Neural cell (in vitro differentiated cells): ENCODE measurements around the gene COL17A1. TPM values are rescaled to one million over a fixed set of nuclear protein-coding genes. Genes with fewer than 3 reads are reported as not detected.

Experiments used
- H2AFZ ChIP-seq: fragments of 200-600, 300-800 bp; sonication (generic), shearing (Covaris generic); 2 replicates; pipeline ENCODE4 v1.6.0; 2014; ENCODE audit warnings: low read depth, mild to moderate bottlenecking, antibody characterized with exemption, low read length, moderate library complexity
- H3F3A ChIP-seq: fragments of 200-600 bp; shearing (Covaris generic); 2 replicates; pipeline ENCODE4 v1.6.1; 2016; ENCODE audit warnings: mild to moderate bottlenecking, moderate library complexity, mixed read lengths, antibody characterized with exemption, low read length; ENCODE audit not compliant: insufficient read depth, poor library complexity, severe bottlenecking
- H3K27ac ChIP-seq: fragments of 200-600, 300-800 bp; sonication (generic), shearing (Covaris generic); 2 replicates; pipeline ENCODE4 v1.5.1; 2014; ENCODE audit warnings: mild to moderate bottlenecking, low read length, moderate library complexity
- H3K27me3 ChIP-seq: fragments of 300-800, 200-600 bp; sonication (generic), shearing (Covaris generic); 2 replicates; pipeline ENCODE4 v1.6.0; 2014; ENCODE audit warnings: mild to moderate bottlenecking, low read depth, low read length, moderate library complexity; ENCODE audit not compliant: insufficient read depth
- H3K36me3 ChIP-seq: fragments of 300-800, 200-600 bp; sonication (generic), shearing (Covaris generic); 2 replicates; pipeline ENCODE4 v1.5.1; 2014; ENCODE audit warnings: mild to moderate bottlenecking, antibody characterized with exemption, low read length, moderate library complexity; ENCODE audit not compliant: insufficient read depth
- H3K4me2 ChIP-seq: fragments of 300-800, 200-600 bp; sonication (generic), shearing (Covaris generic); 2 replicates; pipeline ENCODE4 v1.6.0; 2014; ENCODE audit warnings: mild to moderate bottlenecking, low read length
- H3K4me3 ChIP-seq: fragments of 300-800, 200-600 bp; sonication (generic), shearing (Covaris generic); 2 replicates; pipeline ENCODE4 v1.5.1; 2014; ENCODE audit warnings: mild to moderate bottlenecking, low read length, moderate library complexity
- H3K79me2 ChIP-seq: fragments of 200-600 bp; shearing (Covaris generic); replicated peaks from 2 replicates; pipeline ENCODE4 v1.6.0; 2014; ENCODE audit warnings: mild to moderate bottlenecking, low read length, moderate library complexity; ENCODE audit not compliant: insufficient read depth
- H3K9ac ChIP-seq: fragments of 300-800, 200-600 bp; sonication (generic), shearing (Covaris generic); 2 replicates; pipeline ENCODE4 v1.6.1; 2016; ENCODE audit warnings: mild to moderate bottlenecking, low read length, mixed read lengths
- H3K9me2 ChIP-seq: fragments of 200-600 bp; shearing (Covaris generic); 2 replicates; pipeline ENCODE4 v1.6.1; 2016; ENCODE audit warnings: mild to moderate bottlenecking, low read length, mixed read lengths; ENCODE audit not compliant: insufficient read depth
- H3K9me3 ChIP-seq: fragments of 200-600, 300-800 bp; sonication (generic), shearing (Covaris generic); 2 replicates; pipeline ENCODE4 v1.6.1; 2016; ENCODE audit warnings: mild to moderate bottlenecking, mixed run types, low read length, moderate library complexity, mixed read lengths
- H4K20me1 ChIP-seq: fragments of 200-600 bp; shearing (Covaris generic); 2 replicates; pipeline ENCODE4 v1.6.1; 2016; ENCODE audit warnings: mild to moderate bottlenecking, mixed run types; ENCODE audit not compliant: insufficient read depth
- CTCF ChIP-seq: fragments of 450-650 bp; IDR thresholded peaks from 2 replicates; pipeline ENCODE4 v1.5.1; 2014; ENCODE audit warnings: antibody characterized with exemption, mild to moderate bottlenecking, moderate library complexity; ENCODE audit not compliant: poor library complexity, severe bottlenecking
- EP300 ChIP-seq: fragments of 450-650 bp; conservative IDR thresholded peaks from 2 replicates; pipeline ENCODE4 v1.6.1; 2014; ENCODE audit warnings: antibody characterized with exemption, mild to moderate bottlenecking, moderate library complexity; ENCODE audit not compliant: poor library complexity, severe bottlenecking
- EZH2 ChIP-seq: fragments of 200-600, 300-800 bp; shearing (Covaris generic), sonication (generic); IDR thresholded peaks from 2 replicates; pipeline ENCODE4 v1.6.1; 2014; ENCODE audit warnings: antibody characterized with exemption, low read length, borderline replicate concordance, mild to moderate bottlenecking; ENCODE audit not compliant: insufficient read depth, poor library complexity, severe bottlenecking
- MXI1 ChIP-seq: fragments of 450-650 bp; conservative IDR thresholded peaks from 2 replicates; pipeline ENCODE4 v1.6.1; 2014; ENCODE audit warnings: antibody characterized with exemption, mild to moderate bottlenecking; ENCODE audit not compliant: poor library complexity, severe bottlenecking
- RAD21 ChIP-seq: fragments of 450-650 bp; conservative IDR thresholded peaks from 2 replicates; pipeline ENCODE4 v1.6.1; 2014; ENCODE audit warnings: antibody characterized with exemption, mild to moderate bottlenecking, moderate library complexity
- REST ChIP-seq: IDR thresholded peaks from 2 replicates; pipeline ENCODE4 v1.6.1; 2012; ENCODE audit warnings: borderline replicate concordance
- SMC3 ChIP-seq: fragments of 450-650 bp; conservative IDR thresholded peaks from 2 replicates; pipeline ENCODE4 v1.6.1; 2014; ENCODE audit warnings: antibody characterized with exemption, mild to moderate bottlenecking, moderate library complexity; ENCODE audit not compliant: poor library complexity
- TAF1 ChIP-seq: IDR thresholded peaks from 2 replicates; pipeline ENCODE4 v1.6.1; 2012; ENCODE audit warnings: low read depth
- polyA plus RNA-seq: library from polyadenylated mRNA; depleted of rRNA; stranded (reverse); fragments of >200 nt; gene quantifications from 2 replicates; pipeline ENCODE4 v1.2.3, GENCODE V29; 2014

COL17A1 gene
- polyA plus RNA-seq, 1 donor from 2014 or later = not detected

GRCh38 chr10:104035194-104036068 is 50.2 kb downstream of the COL17A1 start:
- TF ChIP-seq MXI1 (no peak), SMC3 (no peak), RAD21 (no peak), CTCF (no peak), EP300 (no peak), EZH2 (no peak), TAF1 (no peak)
- Histone ChIP-seq H4K20me1 (no peaks in the 10 kb centered on the region), H3K4me3 (no peak overlapping the region), H3K9ac (no peak overlapping the region), H3K27me3 (no peaks in the 10 kb centered on the region), H3K79me2 (no peaks in the 10 kb centered on the region), H3K36me3 (no peaks in the 10 kb centered on the region), H3K4me2 (no peak overlapping the region), H3K9me3 (no peaks in the 10 kb centered on the region), H3F3A (no peaks in the 10 kb centered on the region), H2AFZ (no peak overlapping the region), H3K27ac (no peak overlapping the region), H3K9me2 (no peaks in the 10 kb centered on the region)

GRCh38 chr10:104034401-104035193 is 51.1 kb downstream of the COL17A1 start:
- Histone ChIP-seq H3K9me3 (no peaks in the 10 kb centered on the region), H3K9me2 (no peaks in the 10 kb centered on the region), H3K36me3 (no peaks in the 10 kb centered on the region), H3F3A (no peaks in the 10 kb centered on the region), H3K27me3 (no peaks in the 10 kb centered on the region), H3K27ac (no peak overlapping the region), H3K4me3 (no peak overlapping the region), H4K20me1 (no peaks in the 10 kb centered on the region), H3K4me2 (no peak overlapping the region), H2AFZ (no peak overlapping the region), H3K79me2 (no peaks in the 10 kb centered on the region), H3K9ac (no peak overlapping the region)
- no peak for TF ChIP-seq REST
